GM21723 (cell line): Measurements from ENCODE around the gene CMTR1.
"Not testable (repeated sequence)": the region's sequence is repeated elsewhere in the genome, so short reads cannot be mapped to it uniquely, and the experiment has no call there.

Source experiments
- ATAC-seq: cut with Tn5 transposase; IDR thresholded peaks from one replicate; pipeline ENCODE4 v1.9.1; 2021; ENCODE audit warnings: mild to moderate bottlenecking, moderate library complexity; ENCODE audit not compliant: unreplicated experiment

Gene CMTR1, protein sequence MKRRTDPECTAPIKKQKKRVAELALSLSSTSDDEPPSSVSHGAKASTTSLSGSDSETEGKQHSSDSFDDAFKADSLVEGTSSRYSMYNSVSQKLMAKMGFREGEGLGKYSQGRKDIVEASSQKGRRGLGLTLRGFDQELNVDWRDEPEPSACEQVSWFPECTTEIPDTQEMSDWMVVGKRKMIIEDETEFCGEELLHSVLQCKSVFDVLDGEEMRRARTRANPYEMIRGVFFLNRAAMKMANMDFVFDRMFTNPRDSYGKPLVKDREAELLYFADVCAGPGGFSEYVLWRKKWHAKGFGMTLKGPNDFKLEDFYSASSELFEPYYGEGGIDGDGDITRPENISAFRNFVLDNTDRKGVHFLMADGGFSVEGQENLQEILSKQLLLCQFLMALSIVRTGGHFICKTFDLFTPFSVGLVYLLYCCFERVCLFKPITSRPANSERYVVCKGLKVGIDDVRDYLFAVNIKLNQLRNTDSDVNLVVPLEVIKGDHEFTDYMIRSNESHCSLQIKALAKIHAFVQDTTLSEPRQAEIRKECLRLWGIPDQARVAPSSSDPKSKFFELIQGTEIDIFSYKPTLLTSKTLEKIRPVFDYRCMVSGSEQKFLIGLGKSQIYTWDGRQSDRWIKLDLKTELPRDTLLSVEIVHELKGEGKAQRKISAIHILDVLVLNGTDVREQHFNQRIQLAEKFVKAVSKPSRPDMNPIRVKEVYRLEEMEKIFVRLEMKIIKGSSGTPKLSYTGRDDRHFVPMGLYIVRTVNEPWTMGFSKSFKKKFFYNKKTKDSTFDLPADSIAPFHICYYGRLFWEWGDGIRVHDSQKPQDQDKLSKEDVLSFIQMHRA

DNA sequence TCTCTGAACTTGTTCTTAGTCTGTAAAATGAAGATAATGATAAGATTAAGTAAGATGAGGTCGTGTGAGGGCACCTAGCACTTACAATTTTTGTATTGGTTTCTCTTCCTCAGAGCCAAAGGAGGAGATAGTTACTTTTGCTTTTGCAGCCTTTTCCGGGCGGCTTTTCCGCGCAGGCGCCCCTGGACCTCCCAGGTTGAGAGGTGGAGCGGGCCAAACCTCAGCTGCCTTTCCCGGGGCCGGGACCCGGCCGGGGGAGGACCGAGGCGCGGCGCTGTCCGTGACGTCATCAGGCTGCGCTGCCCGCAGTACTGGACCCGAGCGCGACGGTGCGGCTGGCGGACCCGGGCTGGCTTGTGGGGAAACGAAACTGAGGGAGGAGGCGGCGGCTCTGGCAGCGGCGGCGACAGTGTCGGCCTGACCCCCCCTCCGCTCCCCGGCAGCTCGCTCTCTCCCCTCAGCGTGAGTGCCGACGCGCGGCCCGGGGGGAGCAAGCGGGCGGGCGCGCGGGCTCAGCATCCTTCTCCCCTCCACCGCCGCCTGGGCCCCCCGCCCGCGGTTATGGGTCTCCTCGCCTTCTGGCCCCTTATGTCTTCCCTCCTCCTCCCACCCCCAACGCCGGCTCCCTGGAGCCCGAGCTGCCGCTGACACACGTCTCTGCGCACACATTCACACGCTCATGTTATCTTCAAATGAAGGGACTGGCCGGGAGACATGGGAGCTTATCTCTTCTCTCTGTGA, at the start of gene CMTR1:
Gene CMTR1 (plus strand): TSS at position 306 of the 741 bp plus-strand sequence. CDS start 2,409 bp downstream, outside the sequence.
- peak; percentile 77 for ATAC-seq

DNA sequence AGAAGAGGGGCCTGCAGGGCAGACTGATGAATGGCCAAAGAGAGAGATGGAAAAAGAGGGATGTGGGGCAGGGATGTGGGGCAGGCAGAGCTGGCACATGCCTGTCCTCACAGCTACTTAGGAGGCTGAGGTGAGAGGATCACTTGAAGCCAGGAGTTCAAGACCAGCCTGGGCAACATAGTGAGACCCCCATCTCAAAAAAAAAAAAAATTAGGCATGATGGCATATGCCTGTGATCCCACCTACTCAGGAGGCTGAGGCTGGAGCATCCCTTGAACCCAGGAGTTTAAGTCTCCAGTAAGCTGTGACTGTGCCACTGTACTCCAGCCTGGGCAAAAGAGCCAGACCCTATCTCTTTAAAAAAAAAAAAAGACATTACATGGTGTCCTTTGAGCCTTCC, 44.4 kb upstream of the CMTR1 start:
- no peak for ATAC-seq

DNA sequence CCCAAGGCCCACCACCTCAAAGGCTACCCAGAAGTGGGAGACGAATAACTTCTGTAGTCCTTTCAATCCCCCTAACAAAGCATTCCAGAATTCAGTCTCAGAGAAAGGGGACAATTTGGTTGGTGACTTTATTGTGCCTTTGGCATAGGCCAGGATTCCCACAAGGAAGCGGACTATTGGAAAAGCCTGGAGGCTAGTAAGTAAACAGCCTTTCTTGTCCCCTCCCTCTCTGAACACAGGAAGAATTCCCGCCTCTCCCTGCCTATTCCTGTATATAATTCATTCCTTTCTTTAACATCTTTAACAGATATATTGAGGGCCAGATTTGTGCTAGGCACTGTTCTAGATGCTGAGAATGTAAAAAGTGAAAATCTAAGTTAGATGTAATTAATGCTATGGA, 43.2 kb upstream of the CMTR1 start:
- ATAC-seq: no peak

DNA sequence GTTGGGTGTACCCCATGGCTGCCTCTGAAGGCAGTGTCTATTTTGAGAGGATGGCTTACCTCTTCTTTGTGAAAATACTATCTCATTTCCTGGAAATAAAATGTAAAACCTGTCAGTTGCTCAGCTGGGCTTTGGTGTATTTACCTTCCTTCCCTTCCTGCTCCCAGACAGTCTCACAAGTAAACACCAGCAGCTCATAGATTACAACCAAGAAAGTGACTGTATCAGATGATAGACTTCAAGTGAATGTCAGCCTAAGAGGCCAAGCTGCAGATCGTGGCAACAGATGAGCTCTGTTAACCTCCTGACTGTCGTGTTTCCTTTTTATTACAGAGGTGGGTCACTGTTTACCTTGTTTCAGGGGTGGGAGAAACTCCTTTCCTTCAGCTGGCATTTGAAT, 41.9 kb upstream of the CMTR1 start:
- ATAC-seq: no peak

DNA sequence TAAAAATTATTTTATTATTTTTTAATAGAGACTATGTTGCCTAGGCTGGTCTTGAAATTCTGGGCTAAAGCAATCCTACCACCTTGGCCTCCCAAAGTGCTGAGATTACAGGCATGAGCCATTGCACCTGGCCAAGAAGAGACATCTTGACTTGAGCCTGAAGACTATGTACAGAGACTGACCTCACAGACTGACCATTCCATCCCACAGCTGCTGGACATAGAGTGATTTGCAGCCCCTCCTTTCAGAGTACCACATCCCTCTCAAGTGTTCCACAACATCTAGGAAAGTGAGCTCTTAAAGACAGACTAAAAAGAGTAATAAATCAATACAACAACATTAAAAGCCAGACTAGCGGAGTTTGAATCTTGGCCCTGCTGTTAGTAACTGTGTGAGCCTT, 40.2 kb upstream of the CMTR1 start:
- ATAC-seq: no peak

DNA sequence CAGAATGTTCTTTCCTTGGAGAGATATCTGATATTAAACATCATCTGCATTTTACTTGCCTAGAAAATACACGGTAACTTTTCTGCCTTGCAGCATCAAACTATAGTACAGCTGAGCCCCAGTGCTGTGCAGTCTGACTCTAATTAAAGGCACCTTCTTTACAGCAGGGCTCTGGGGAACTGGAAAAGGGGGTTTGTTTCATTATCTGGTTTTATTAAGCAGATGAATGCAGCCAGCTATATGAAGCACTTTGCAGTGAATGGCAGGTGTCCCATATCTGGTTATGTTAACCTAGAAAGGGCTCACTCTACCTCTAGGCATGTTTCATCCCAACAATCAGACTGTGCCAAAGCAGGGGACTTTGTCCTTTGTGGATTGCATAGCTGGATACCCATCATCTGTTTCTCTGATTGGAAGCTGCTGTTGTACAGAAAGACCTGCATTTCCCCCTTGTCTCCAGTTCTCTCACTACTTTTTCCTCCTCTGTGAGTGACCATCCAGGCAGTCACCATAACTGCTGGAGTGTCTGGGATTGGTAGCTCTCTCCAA, 39.6 kb upstream of the CMTR1 start:
- no peak for ATAC-seq

DNA sequence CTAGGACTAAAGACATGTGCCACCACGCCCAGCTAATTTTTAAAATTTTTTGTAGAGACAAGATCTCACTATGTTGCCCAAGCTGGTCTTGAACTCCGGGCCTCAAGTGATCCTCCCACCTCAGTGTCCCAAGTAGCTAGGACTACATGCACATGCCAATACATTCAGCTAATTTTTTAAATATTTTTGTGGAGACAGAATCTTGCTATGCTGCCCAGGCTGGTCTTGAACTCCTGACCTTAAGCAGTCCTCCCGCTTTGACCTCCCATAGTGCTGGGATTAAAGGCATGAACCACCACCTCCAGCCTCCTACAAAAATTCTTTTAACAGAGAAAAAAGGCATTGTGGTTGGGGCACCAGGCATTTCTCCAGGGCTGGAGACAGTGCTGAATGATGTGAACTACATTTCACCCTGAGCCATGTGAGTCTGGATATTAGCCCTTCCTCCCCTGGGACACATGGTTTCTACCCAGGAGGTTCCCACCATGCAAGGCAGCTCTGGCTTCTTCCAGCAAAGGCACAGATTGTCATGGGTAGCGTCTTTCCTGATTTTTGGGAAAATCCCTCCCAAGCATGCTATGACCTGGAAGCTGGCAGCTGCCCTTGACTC, 36.3 kb upstream of the CMTR1 start:
- no peak for ATAC-seq

DNA sequence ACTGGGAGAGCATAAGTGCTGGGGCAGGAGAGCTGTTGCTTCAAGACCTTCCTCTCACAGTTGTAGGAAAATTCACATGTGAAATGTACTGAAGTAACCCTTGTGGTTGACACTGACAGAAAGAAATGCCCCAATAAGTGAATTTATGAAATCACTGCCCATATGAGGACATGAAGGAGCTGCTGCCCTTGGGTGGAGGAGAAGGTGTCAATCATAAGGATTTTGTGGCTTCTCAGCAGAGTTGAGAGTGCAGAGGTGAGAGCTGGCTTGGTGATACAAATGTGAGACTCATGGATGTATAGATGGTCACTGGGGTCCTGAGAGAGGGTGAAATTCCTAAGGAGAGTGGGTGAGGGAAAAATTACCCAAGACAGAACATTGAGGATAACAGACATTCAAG, 33.9 kb upstream of the CMTR1 start:
- ATAC-seq: no peak

DNA sequence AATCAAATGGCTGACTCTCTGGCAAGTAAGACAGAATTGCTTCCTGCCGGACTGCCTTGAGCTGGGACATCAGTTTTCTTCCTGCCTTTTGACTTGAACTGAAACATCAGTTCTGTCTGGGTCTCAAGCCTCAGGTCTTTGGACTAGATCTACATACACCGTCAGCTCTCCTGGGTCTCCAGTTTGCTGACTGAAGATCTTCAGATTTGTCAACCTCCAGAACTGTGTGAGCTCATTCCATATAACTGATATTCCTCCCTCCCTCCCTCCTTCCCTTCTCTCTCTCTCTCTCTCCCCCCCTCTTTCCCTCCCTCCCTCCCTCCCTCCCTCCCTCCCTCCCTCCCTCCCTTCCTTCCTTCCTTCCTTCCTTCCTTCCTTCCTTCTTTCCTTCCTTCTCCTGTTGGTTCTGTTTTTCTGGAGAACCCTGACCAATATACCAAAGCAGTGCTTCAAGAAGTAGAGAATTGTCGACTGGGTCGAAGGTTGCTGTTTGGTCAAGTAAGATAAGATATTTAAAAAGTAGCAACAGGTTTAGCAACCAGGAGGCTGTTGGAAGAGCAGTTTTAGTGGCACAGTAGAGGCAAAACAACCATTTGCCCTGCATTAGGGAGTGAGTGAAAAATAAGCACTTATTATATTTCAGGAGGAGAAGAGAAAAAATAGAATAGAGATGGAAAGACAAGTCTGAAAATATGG, 33.1 kb upstream of the CMTR1 start:
- no peak for ATAC-seq

DNA sequence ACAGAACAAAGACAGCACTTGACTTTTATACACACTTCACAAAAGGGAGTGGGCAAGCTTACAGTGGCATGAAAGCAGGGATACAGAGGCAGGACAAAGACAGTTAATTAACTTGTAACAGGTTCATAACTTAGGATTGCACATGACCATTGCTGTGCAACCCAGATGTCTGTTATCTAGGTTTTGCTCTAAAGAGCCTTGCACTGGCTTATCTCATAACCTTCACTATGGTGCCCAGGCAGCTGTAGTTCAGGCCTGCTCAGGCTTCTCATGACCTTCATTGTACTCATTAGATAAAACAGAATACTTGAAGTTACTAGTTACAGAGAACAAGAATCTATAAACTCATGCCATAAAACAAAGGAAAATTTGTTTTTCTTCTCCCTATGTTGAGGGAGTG, 31.4 kb upstream of the CMTR1 start:
- not testable (repeated sequence) for ATAC-seq

DNA sequence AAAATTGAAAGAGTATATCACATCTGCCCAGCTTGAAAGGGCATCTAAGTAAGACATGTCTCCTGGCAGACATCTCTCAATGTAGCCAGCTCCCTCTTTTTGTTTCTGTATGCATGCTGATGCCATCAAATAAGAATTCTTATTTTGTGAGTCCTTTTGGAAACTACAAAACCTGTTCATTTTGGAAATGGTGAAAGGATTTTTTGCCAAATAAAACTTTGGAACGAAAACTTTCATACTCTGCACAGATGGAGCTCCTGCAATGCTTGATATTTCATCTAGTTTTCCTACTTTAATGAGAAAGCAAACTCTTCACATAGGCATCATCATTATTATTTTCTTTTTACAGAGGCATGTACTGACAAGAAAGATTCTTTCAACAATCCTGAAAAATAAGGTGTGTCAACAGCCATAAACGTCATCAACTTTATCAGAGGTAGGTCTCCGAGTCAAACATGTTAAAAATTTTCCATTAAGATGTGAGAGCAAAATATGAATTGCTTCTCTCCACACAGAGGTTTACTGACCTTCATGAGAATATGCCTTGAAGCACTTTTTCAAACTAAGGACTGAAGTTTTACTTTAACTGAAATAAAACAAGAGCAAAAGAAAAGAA, 26.2 kb upstream of the CMTR1 start:
- no peak for ATAC-seq

DNA sequence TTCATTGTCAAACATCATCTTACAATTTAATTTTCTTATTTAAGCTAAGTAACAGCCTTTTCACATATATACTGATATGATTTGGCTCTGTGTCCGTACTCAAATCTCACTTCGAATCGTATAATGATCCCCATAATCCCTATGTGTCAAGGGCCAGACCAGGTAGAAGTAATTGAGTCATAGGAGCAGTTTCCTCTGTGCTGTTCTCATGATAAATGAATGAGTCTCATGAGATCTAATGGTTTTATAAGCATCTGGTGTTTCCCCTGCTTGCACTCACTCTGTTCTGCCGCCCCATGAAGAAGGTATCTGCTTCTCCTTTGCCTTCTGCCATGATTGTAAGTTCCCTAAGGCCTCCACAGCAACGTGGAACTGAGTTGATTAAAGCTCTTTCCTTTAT, 25.1 kb upstream of the CMTR1 start:
- ATAC-seq: no peak

DNA sequence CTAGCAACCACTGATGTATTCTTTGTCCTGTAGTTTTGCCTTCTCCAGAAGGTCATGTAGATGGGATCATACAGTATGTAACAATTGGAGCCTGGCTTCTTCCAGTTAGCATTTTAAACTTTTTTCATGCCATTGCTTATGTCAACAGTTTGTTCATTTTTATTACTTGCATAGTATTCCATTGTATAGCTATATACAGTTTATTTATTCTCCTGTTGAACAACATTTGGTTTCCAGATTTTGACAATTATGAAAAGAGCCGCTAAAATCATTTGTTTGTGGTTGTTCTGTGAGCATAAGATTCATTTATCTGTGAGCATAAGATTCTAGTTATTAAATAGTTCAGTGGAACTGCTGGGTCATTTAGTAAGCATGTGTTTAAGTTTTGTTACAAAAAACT, 23.5 kb upstream of the CMTR1 start:
- no peak for ATAC-seq

DNA sequence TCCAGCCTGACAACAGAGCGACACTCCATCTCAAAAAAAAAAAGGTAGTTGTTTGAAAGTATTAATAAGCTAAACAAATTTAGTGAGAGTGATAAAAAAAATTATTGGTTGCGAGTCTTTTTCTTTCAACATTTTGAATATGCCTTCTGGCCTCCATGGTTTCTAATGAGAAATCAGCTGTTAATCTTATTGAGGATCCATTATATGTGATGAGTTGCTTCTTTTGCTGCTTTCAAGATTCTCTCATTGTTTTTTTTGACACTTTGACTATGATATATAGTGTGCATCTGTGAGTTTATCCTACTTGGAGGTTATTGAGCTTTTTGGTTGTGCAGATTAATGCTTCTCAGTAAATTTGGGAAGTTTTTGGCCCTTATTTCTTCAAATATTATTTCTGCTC, 15.6 kb upstream of the CMTR1 start:
- no peak for ATAC-seq

DNA sequence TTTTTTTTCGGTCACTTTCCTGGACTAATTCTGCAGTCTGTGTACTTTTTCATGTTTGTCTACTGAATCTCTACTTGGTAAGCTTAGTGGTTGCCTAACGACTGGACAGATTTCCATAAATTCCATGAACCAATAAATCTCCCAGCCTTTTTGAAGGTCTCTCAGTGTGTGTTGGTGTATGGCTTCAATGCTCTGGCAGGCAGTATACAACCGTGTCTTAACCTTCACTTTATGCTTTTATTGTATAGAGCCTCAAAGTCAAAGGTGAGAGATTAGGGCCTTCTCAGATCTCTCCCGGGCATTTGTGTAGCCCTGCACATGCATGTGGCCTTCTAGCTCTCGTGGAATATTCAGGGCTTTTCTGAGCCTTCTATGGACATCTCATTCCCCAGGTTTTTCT, 14.3 kb upstream of the CMTR1 start:
- no peak for ATAC-seq

DNA sequence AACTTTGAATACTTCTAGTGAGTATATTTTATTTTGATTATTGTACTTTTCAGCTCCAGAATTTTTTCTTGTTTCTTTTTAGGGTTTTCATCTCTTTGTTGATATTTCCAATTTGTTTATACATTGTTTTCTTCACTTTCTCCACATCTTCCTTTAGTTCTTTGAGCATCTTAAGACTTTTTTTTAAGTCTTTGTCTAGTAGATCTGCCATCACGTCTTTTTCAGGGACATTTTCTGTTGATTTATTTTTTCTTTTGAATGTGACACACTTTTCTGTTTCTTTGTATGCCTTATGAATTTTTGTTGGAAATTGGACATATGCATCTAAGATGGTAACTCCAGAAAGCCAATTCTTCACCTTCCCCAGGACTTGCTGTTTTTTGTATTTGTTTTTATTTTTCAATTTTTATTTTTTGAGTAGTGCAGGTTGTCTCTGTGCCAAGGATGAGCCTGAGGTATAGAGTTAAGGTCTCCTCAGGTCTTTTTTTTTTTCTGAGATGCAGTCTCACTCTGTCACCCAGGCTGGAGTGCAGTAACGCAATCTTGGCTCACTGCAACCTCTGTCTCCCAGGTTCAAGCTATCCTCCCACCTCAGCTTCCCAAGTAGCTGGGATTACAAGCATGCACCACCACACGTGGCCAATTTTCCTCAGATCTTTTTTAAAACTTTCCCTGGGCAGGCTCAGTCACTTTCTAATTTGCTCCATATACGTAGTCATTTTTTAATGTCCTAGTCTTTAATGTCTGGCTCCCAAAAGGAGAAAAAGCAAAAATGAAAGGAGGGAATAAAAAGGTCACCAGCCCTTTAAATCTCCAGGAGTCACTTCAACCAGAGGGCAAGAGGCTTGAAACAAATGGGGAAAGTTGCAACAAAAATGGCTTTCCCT, 6.7 kb upstream of the CMTR1 start:
- ATAC-seq: no peak

DNA sequence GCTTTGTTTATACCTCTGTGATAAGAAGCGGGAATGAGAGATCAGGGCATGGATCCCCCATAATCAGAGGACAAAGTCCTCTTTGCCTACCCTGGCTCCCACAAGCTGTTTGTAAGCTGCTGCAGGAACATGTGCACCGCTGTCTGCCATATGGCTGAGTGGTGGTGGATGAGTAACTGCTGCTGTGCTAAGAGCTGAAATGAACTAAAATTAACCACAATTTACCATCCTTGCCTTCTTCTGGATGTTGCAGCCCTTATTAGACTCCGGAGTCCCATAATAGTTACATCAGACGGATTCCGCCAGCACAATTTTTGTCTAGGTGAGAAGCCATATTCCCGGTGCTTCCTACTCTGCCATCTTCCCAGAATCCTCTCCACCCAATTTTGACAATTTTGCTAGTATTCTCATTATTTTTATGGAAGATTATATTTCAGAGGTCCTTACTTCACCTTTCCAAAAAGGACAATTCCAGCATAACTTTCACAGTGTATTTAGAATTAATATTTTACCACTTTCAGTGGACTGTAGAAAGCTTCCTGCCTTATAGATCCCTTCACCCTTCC, 6.0 kb upstream of the CMTR1 start:
- ATAC-seq: no peak

DNA sequence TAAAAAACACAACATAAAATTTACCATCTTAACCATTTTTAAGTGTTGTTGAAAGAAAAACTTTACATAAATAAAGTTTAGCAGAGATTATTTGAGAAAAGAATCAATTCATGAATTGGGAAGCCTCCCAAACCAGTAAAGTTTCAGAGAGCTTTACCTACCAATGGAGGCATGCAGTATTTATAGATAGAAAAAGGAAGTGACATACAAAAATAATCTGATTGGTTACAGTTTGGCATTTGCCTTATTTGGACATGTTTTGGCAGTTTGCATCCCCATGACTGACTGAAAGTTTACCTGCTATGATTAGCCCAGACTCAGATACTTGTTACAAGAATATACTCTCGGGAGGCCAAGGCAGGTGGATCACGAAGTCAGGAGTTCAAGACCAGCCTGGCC, 3.7 kb upstream of the CMTR1 start:
- no peak for ATAC-seq

DNA sequence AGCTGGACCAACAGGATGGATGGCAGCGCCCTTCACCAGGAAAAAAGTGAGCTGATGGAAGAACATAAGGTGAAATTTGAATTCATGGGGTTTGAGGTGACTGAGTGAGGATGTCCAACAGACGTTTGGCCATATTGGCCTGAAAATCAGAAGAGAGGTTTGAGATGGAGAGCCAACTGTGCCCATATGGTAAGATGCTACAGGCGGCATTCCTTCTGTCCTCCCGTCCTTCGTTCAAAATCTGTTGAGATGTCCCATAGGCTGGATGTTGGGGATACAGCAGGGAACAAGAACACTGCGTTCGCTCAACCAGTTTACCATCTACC, 468 bp upstream of the CMTR1 start:
- no peak for ATAC-seq
